OCI-LY3 (cell line): ENCODE data around the gene USP53.
"Not testable (repeated sequence)": the region's sequence is repeated elsewhere in the genome, so short reads cannot be mapped to it uniquely, and the experiment has no call there.

Source experiments
- H2AFZ ChIP-seq: fragments of 200-600, 300-600 bp; shearing (Covaris generic); 2 replicates; pipeline ENCODE4 v1.6.0; 2014; ENCODE audit warnings: antibody characterized with exemption, low read depth, low read length
- H3K27ac ChIP-seq: fragments of 200-600, 300-600 bp; sonication (generic); 2 replicates; pipeline ENCODE4 v1.5.1; 2014; ENCODE audit warnings: mild to moderate bottlenecking, low read length, moderate library complexity, mixed read lengths
- H3K27me3 ChIP-seq: fragments of 200-600, 300-600 bp; sonication (generic); 2 replicates; pipeline ENCODE4 v1.6.1; 2014; ENCODE audit warnings: low read depth, low read length, mixed read lengths
- H3K36me3 ChIP-seq: fragments of 200-600, 300-600 bp; sonication (generic); replicated peaks from 2 replicates; pipeline ENCODE3; 2014; ENCODE audit warnings: low read depth, low read length, mixed read lengths
- H3K4me1 ChIP-seq: fragments of 300-600, 200-600 bp; sonication (generic); 2 replicates; pipeline ENCODE4 v1.6.1; 2014; ENCODE audit warnings: low read length, mixed read lengths
- H3K4me2 ChIP-seq: fragments of 200-600, 300-600 bp; sonication (generic); 2 replicates; pipeline ENCODE4 v1.6.1; 2014; ENCODE audit warnings: low read length, mixed read lengths
- H3K4me3 ChIP-seq: fragments of 300-600, 200-600 bp; sonication (generic); 2 replicates; pipeline ENCODE4 v1.5.1; 2014; ENCODE audit warnings: antibody characterized with exemption, mild to moderate bottlenecking, low read length, moderate library complexity
- H3K79me2 ChIP-seq: fragments of 300-600, 200-600 bp; shearing (Covaris generic); 2 replicates; pipeline ENCODE4 v1.6.1; 2014; ENCODE audit warnings: mild to moderate bottlenecking, low read length, mixed read lengths
- H3K9ac ChIP-seq: fragments of 300-600, 200-600 bp; shearing (Covaris generic); 2 replicates; pipeline ENCODE4 v1.6.0; 2014; ENCODE audit warnings: mild to moderate bottlenecking, low read length, moderate library complexity
- H3K9me3 ChIP-seq: fragments of 200-600, 300-600 bp; shearing (Covaris generic); 2 replicates; pipeline ENCODE4 v1.6.1; 2014; ENCODE audit warnings: low read length, mixed read lengths; ENCODE audit not compliant: insufficient read depth
- H4K20me1 ChIP-seq: fragments of 200-600, 300-600 bp; sonication (generic); 2 replicates; pipeline ENCODE4 v1.6.1; 2016; ENCODE audit warnings: low read length, mixed read lengths; ENCODE audit not compliant: insufficient read depth
- CTCF ChIP-seq: fragments of 200-600, 300-600 bp; sonication (generic); IDR thresholded peaks from 2 replicates; pipeline ENCODE4 v1.5.1; 2014; ENCODE audit warnings: antibody characterized with exemption, low read length, low read depth
- EZH2phosphoT487 ChIP-seq: fragments of 200-600 bp; shearing (Covaris generic); IDR thresholded peaks from 2 replicates; pipeline ENCODE4 v1.6.1; 2018; ENCODE audit warnings: antibody characterized with exemption, mixed run types, low read depth

USP53 gene

GRCh38 chr4:119271361-119272085 lies 59.0 kb downstream of the USP53 start:
- Histone ChIP-seq H3K27ac (no peak overlapping the region), H3K4me3 (no peak overlapping the region), H4K20me1 (no peaks in the 10 kb centered on the region), H3K27me3 (no peaks in the 10 kb centered on the region), H3K4me1 (no peaks in the 10 kb centered on the region), H3K36me3 (peaks cover 4% of the 10 kb centered on the region), H3K9ac (no peak overlapping the region), H3K9me3 (no peaks in the 10 kb centered on the region), H3K4me2 (no peak overlapping the region), H3K79me2 (no peaks in the 10 kb centered on the region), H2AFZ (no peak overlapping the region)
- TF ChIP-seq CTCF (no peak), EZH2phosphoT487 (no peak)

GRCh38 chr4:119279541-119279940 lies 67.0 kb downstream of the USP53 start:
- H3K27me3 ChIP-seq, H3K36me3 ChIP-seq, H3K9ac ChIP-seq, H4K20me1 ChIP-seq, H2AFZ ChIP-seq, H3K79me2 ChIP-seq, H3K4me3 ChIP-seq, H3K9me3 ChIP-seq, H3K4me2 ChIP-seq, H3K4me1 ChIP-seq, H3K27ac ChIP-seq: not testable (repeated sequence)

DNA sequence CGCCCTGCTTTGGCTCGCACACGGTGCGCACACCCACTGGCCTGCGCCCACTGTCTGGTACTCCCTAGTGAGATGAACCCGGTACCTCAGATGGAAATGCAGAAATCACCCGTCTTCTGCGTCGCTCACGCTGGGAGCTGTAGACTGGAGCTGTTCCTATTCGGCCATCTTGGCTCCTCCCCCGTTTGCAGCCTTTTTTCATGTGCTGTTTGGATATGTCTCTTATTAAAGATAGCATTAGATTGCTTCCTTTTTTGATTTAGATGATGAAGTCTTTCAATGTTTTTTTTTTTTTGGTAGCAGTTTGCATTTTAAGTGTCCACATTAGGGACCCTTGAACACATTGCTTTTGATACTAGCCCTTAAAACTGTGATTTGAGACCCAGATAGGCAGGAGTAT lies 67.4 kb downstream of the USP53 start:
- not testable (repeated sequence) for H3K4me3 ChIP-seq, H3K4me1 ChIP-seq, H3K79me2 ChIP-seq, H3K4me2 ChIP-seq, H3K9me3 ChIP-seq, H3K27ac ChIP-seq, H3K27me3 ChIP-seq, H4K20me1 ChIP-seq, H2AFZ ChIP-seq, H3K36me3 ChIP-seq, H3K9ac ChIP-seq

DNA sequence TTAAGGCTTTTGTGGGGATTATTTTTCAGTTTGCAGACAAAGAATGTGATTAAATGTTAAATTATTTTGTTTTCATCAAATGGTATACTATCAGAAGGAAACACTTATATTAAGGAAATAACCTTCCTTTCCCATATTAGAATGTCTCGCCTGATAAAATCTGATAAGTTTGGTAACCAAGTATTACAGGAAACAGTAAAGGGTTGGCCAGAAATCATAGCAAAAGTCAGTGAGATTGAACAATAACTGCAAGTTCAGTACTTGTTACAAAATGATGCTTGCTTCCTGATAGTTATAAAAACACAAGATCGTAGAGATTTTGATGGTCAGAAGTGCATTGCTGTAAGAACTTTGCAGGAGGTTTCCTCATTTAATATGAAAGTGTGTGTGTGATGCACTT lies 68.9 kb downstream of the USP53 start:
- Histone ChIP-seq H3K4me3 (no peak overlapping the region), H3K36me3 (no peaks in the 10 kb centered on the region), H3K27me3 (no peaks in the 10 kb centered on the region), H3K4me1 (peaks cover 4% of the 10 kb centered on the region; the same call in 1 of the 2 replicates), H3K79me2 (no peaks in the 10 kb centered on the region), H3K9me3 (no peaks in the 10 kb centered on the region), H4K20me1 (no peaks in the 10 kb centered on the region), H2AFZ (no peak overlapping the region), H3K27ac (no peak overlapping the region), H3K9ac (no peak overlapping the region), H3K4me2 (no peak overlapping the region)
- no peak for TF ChIP-seq EZH2phosphoT487
- TF ChIP-seq CTCF = no peak

- Histone ChIP-seq H3K79me2 (no peaks in the 10 kb centered on the region), H3K4me1 (peaks cover 4% of the 10 kb centered on the region; the same call in 1 of the 2 replicates), H3K27ac (no peak overlapping the region), H3K9ac (no peak overlapping the region), H3K9me3 (no peaks in the 10 kb centered on the region), H3K4me3 (no peak overlapping the region), H4K20me1 (no peaks in the 10 kb centered on the region), H2AFZ (no peak overlapping the region), H3K4me2 (peak overlapping the region; percentile 19; the same call in 1 of the 2 replicates), H3K27me3 (no peaks in the 10 kb centered on the region), H3K36me3 (no peaks in the 10 kb centered on the region)
- no peak for TF ChIP-seq CTCF
Observed at GRCh38 chr4:119284876-119285780, 72.6 kb downstream of the USP53 start.
